K562 (cell line): ENCODE measurements around the gene MARCHF3. TPM values are rescaled to one million over a fixed set of nuclear protein-coding genes. Genes with fewer than 3 reads are reported as not detected.
A peak's percentile ranks its signal among the peaks of the same experiment; 100 is the strongest.

ENCODE experiments used
- BACH1 ChIP-seq: fragments of 200-800 bp; sonication (Bioruptor generic); IDR thresholded peaks from 2 replicates; pipeline ENCODE4 v1.6.1; 2016; ENCODE audit warnings: missing genetic modification characterization, missing compliant biosample characterization
- CCNT2 ChIP-seq: IDR thresholded peaks from 2 replicates; pipeline ENCODE4 v1.6.1; 2011; ENCODE audit warnings: borderline replicate concordance, low read depth, mild to moderate bottlenecking, moderate library complexity, mixed read lengths, low read length; ENCODE audit not compliant: insufficient read length; ENCODE audit errors: extremely low read depth
- FOSL1 ChIP-seq: fragments of 200-800 bp; sonication (Bioruptor generic); conservative IDR thresholded peaks from 2 replicates; pipeline ENCODE4 v1.6.1; 2016; ENCODE audit warnings: missing genetic modification characterization, missing compliant biosample characterization
- FOXJ3 ChIP-seq: sonication (generic); formaldehyde crosslinking; IDR thresholded peaks from 2 replicates; pipeline ENCODE4 v1.4.0; 2020; ENCODE audit warnings: mild to moderate bottlenecking, missing genetic modification reagents
- MAFF ChIP-seq: IDR thresholded peaks from 2 replicates; pipeline ENCODE4 v1.6.1; 2012; ENCODE audit warnings: low read length, improper control_type of control experiment
- MYBL2 ChIP-seq, 2 experiments: fragments of 450-650 bp in 1 of 2; sonication (generic) in 1 of 2; formaldehyde crosslinking in 1 of 2; IDR thresholded peaks; 2 replicates each; pipeline versions ENCODE4 v1.6.1 to v1.8.1; 2017 to 2022; ENCODE audit warnings: borderline replicate concordance in 1 of 2, inconsistent platforms in 1 of 2, low read depth in 1 of 2, mild to moderate bottlenecking in 1 of 2, missing genetic modification reagents in 1 of 2, moderate library complexity in 1 of 2
- PYGO2 ChIP-seq: fragments of 450-650 bp; IDR thresholded peaks from 2 replicates; pipeline ENCODE4 v1.6.1; 2016; ENCODE audit warnings: mild to moderate bottlenecking, missing genetic modification characterization, moderate library complexity, missing compliant biosample characterization
- SMARCC2 ChIP-seq: fragments of 450-650 bp; IDR thresholded peaks from 2 replicates; pipeline ENCODE4 v1.6.1; 2017; ENCODE audit warnings: antibody characterized with exemption, moderate library complexity, mild to moderate bottlenecking, low read depth
- TCFL5 ChIP-seq: fragments of 250-450 bp; sonication (Bioruptor Pico); conservative IDR thresholded peaks from 2 replicates; pipeline ENCODE4 v1.6.1; 2021; ENCODE audit warnings: mild to moderate bottlenecking, moderate library complexity, matching md5 sums
- ZNF699 ChIP-seq: fragments of 250-450 bp; sonication (Bioruptor Pico); IDR thresholded peaks from 2 replicates; pipeline ENCODE4 v1.8.0; 2021; ENCODE audit warnings: mild to moderate bottlenecking, moderate library complexity; ENCODE audit not compliant: insufficient replicate concordance
- polyA plus RNA-seq, 8 experiments: library from polyadenylated mRNA; depleted of rRNA in 4 of 8; stranded (reverse) in 5 of 8; unstranded in 3 of 8; fragments of >200 nt; fragmentation: Nextera tagmentation in 2 of 8; fragmentation: Illumina TruSeq in 1 of 8; extraction: Ambion mirVana in 2 of 8; extraction: Trizol in 1 of 8; gene quantifications; 2 replicates each; pipeline versions ENCODE4 v1.2.1 to v1.2.3, GENCODE V29; 2011 to 2014; ENCODE audit warnings: inconsistent platforms in 1 of 8, missing spikeins in 1 of 8
- total RNA-seq, 7 experiments: library from RNA; depleted of rRNA in 6 of 7; stranded (reverse); fragments of >200 nt in 6 of 7; fragmentation: Illumina TruSeq in 2 of 7; extraction: Trizol in 2 of 7; gene quantifications; 2 replicates each; pipeline versions ENCODE4 v1.2.1 to v1.2.3, GENCODE V29; 2011 to 2021; ENCODE audit warnings: low replicate concordance in 1 of 7
- TF ChIP-seq, protein P1 (sequence below): fragments of 450-650 bp; IDR thresholded peaks from 2 replicates; pipeline ENCODE4 v1.6.1; 2018; ENCODE audit not compliant: partially characterized antibody
- TF ChIP-seq, protein P2 (sequence below), 2 experiments: fragments of 450-650 bp in 1 of 2; sonication (generic) in 1 of 2; formaldehyde crosslinking in 1 of 2; IDR thresholded peaks in 1 of 2; conservative IDR thresholded peaks in 1 of 2; 2 replicates each; pipeline versions ENCODE4 v1.6.1 to v1.8.1; 2016 to 2023; ENCODE audit warnings: mild to moderate bottlenecking in 2 of 2, moderate library complexity in 2 of 2, inconsistent platforms in 1 of 2, missing genetic modification reagents in 1 of 2
- TF ChIP-seq, protein P3 (sequence below): fragments of 250-450 bp; sonication (Bioruptor Pico); IDR thresholded peaks from 2 replicates; pipeline ENCODE4 v1.5.0; 2022; ENCODE audit warnings: mild to moderate bottlenecking
- TF ChIP-seq, protein P4 (sequence below): sonication (generic); formaldehyde crosslinking; IDR thresholded peaks from 2 replicates; pipeline ENCODE4 v1.8.0; 2022; ENCODE audit warnings: missing genetic modification reagents, mild to moderate bottlenecking, moderate library complexity, borderline replicate concordance
- TF ChIP-seq, protein P5 (sequence below): fragments of 250-450 bp; sonication (Bioruptor Pico); IDR thresholded peaks from 2 replicates; pipeline ENCODE4 v1.5.0; 2021; ENCODE audit warnings: mild to moderate bottlenecking, borderline replicate concordance

Gene MARCHF3
- total and polyA plus RNA-seq, 9 of the 15 experiments (the other 6 are each of a cell fraction or from before 2014, with no cell fraction given) = 5.6 to 37.4 (median 16.5) TPM

DNA sequence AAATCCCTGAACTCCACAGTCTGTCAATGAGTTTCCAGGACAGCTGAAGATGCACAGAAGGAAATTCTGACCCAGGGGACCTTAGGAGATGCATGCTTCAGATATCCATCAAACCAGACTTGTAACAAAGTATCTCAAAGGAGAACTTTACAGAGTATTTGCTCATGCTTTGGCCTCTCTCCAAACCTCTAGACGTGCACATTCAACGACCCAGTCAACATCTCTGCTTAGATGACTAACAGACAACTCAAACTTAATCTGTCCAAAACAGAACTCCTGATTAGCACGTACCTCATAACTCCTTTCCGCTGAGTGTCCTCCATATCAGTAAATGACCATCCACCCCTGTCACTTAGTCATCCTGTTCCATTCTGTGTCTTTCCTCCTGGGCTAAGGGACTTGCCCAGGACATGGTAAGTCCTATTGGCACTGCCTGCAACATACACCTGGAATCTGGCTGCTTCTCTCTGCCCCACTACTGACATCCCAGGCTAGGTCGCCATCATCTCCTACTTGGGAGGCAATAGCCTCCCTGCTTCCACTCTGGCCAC, 146.0 kb downstream of the MARCHF3 start (continued):
- TF ChIP-seq, protein P1, sequence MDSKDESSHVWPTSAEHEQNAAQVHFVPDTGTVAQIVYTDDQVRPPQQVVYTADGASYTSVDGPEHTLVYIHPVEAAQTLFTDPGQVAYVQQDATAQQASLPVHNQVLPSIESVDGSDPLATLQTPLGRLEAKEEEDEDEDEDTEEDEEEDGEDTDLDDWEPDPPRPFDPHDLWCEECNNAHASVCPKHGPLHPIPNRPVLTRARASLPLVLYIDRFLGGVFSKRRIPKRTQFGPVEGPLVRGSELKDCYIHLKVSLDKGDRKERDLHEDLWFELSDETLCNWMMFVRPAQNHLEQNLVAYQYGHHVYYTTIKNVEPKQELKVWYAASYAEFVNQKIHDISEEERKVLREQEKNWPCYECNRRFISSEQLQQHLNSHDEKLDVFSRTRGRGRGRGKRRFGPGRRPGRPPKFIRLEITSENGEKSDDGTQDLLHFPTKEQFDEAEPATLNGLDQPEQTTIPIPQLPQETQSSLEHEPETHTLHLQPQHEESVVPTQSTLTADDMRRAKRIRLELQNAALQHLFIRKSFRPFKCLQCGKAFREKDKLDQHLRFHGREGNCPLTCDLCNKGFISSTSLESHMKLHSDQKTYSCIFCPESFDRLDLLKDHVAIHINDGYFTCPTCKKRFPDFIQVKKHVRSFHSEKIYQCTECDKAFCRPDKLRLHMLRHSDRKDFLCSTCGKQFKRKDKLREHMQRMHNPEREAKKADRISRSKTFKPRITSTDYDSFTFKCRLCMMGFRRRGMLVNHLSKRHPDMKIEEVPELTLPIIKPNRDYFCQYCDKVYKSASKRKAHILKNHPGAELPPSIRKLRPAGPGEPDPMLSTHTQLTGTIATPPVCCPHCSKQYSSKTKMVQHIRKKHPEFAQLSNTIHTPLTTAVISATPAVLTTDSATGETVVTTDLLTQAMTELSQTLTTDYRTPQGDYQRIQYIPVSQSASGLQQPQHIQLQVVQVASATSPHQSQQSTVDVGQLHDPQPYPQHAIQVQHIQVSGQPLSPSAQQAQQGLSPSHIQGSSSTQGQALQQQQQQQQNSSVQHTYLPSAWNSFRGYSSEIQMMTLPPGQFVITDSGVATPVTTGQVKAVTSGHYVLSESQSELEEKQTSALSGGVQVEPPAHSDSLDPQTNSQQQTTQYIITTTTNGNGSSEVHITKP = peak; percentile 68
- TF ChIP-seq FOXJ3 (CRISPR knock-in tag) (no peak), BACH1 (tag) (peak; percentile 85), FOSL1 (tag) (peak; percentile 100), SMARCC2 (peak; percentile 100), MAFF (peak; percentile 59; the same call in 1 of the 2 replicates), CCNT2 (peak; percentile 97), TCFL5 (CRISPR knock-in tag) (peak; percentile 4; the same call in 1 of the 2 replicates), PYGO2 (peak; percentile 89), MYBL2 (IDR thresholded peaks at IDR 0.05; ENCODE audit: low read depth) (0 out of 2 replicates have a peak, but pooled peaks have one; percentile 27), MYBL2 (CRISPR knock-in tag; IDR thresholded peaks at IDR 0.05; ENCODE audit: borderline replicate concordance) (no peak), ZNF699 (CRISPR knock-in tag) (no peak)
- TF ChIP-seq, protein P2, sequence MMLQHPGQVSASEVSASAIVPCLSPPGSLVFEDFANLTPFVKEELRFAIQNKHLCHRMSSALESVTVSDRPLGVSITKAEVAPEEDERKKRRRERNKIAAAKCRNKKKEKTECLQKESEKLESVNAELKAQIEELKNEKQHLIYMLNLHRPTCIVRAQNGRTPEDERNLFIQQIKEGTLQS (IDR thresholded peaks at IDR 0.05) = peak; percentile 97
- TF ChIP-seq, protein P2 (CRISPR knock-in tag; conservative IDR thresholded peaks at IDR 0.05) = peak; percentile 90; the same call in 1 of the 2 replicates
- TF ChIP-seq, protein P3, sequence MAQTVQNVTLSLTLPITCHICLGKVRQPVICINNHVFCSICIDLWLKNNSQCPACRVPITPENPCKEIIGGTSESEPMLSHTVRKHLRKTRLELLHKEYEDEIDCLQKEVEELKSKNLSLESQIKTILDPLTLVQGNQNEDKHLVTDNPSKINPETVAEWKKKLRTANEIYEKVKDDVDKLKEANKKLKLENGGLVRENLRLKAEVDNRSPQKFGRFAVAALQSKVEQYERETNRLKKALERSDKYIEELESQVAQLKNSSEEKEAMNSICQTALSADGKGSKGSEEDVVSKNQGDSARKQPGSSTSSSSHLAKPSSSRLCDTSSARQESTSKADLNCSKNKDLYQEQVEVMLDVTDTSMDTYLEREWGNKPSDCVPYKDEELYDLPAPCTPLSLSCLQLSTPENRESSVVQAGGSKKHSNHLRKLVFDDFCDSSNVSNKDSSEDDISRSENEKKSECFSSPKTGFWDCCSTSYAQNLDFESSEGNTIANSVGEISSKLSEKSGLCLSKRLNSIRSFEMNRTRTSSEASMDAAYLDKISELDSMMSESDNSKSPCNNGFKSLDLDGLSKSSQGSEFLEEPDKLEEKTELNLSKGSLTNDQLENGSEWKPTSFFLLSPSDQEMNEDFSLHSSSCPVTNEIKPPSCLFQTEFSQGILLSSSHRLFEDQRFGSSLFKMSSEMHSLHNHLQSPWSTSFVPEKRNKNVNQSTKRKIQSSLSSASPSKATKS (CRISPR knock-in tag) = no peak
- TF ChIP-seq, protein P4, sequence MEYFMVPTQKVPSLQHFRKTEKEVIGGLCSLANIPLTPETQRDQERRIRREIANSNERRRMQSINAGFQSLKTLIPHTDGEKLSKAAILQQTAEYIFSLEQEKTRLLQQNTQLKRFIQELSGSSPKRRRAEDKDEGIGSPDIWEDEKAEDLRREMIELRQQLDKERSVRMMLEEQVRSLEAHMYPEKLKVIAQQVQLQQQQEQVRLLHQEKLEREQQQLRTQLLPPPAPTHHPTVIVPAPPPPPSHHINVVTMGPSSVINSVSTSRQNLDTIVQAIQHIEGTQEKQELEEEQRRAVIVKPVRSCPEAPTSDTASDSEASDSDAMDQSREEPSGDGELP (CRISPR knock-in tag) = no peak; the same call in 1 of the 2 replicates
- TF ChIP-seq, protein P5, sequence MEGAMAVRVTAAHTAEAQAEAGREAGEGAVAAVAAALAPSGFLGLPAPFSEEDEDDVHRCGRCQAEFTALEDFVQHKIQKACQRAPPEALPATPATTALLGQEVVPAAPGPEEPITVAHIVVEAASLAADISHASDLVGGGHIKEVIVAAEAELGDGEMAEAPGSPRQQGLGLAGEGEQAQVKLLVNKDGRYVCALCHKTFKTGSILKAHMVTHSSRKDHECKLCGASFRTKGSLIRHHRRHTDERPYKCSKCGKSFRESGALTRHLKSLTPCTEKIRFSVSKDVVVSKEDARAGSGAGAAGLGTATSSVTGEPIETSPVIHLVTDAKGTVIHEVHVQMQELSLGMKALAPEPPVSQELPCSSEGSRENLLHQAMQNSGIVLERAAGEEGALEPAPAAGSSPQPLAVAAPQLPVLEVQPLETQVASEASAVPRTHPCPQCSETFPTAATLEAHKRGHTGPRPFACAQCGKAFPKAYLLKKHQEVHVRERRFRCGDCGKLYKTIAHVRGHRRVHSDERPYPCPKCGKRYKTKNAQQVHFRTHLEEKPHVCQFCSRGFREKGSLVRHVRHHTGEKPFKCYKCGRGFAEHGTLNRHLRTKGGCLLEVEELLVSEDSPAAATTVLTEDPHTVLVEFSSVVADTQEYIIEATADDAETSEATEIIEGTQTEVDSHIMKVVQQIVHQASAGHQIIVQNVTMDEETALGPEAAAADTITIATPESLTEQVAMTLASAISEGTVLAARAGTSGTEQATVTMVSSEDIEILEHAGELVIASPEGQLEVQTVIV = no peak
